ENCODE results near the gene PAPPA2.

DNA sequence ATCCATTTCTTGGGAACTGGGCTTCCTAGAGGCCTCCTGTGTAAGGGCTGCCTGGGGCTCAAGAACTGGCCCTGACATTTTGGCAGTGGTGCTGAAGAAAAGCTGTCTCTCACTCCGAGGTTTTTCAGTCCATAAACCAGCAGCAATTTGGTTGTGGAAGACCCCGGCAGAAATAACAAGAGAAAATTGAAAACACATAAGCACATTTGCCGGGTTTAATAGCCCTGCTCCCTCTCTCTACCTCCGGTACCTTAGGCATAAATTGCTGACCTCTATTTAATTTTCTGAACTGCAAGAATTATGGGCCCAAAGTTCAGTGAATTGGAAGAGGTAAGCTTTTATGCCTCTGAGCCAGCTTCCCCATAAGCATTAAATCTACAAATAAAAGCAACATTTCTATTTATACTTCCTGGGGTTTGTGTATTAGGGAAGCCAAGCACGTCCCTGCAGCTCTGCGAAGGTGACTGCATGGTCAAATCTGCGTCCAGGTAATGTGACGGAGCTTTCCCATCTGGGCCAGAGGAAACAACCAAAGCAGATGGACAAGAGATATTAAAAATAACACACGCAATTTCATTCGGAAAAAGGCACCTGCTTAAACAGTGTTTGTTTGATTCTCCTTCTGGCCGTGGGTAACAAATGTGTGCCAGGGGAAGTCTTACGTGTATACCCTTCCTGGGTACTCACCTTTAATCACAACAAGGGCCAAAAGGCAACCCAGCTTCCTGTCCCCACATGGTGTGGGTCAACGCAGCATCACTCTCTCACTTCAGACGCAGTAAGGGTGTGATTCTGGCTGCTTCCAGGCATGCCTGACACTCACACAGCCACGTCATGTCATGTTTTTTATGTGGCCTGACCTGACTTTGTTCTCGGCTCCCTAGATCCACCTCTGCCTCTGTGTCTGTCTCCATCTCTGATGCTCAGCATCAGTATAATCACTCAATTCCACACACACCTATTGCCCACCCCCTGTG is 69.2 kb downstream of the PAPPA2 start:
- TF ChIP-seq, protein P1, sequence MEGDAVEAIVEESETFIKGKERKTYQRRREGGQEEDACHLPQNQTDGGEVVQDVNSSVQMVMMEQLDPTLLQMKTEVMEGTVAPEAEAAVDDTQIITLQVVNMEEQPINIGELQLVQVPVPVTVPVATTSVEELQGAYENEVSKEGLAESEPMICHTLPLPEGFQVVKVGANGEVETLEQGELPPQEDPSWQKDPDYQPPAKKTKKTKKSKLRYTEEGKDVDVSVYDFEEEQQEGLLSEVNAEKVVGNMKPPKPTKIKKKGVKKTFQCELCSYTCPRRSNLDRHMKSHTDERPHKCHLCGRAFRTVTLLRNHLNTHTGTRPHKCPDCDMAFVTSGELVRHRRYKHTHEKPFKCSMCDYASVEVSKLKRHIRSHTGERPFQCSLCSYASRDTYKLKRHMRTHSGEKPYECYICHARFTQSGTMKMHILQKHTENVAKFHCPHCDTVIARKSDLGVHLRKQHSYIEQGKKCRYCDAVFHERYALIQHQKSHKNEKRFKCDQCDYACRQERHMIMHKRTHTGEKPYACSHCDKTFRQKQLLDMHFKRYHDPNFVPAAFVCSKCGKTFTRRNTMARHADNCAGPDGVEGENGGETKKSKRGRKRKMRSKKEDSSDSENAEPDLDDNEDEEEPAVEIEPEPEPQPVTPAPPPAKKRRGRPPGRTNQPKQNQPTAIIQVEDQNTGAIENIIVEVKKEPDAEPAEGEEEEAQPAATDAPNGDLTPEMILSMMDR (IDR thresholded peaks at IDR 0.05): no peak
- TF ChIP-seq POLR2A (IDR thresholded peaks at IDR 0.05): no peak
